Large intestine (tissue), 3 donors: ENCODE measurements around the gene COL1A1. TPM values are rescaled to one million over a fixed set of nuclear protein-coding genes. Genes with fewer than 3 reads are reported as not detected.

Experiments used
- DNase-seq, 2 donors: peaks; one replicate each; pipeline versions ENCODE4 v3.0.0 to v3.0.0-alpha.2; 2013
- H3K27ac ChIP-seq: one replicate; pipeline ENCODE4 v1.5.1; 2013; ENCODE audit warnings: low read length
- H3K27me3 ChIP-seq: 2 replicates; pipeline ENCODE4 v1.6.1; 2013; ENCODE audit warnings: low read length; ENCODE audit not compliant: control insufficient read depth, insufficient read depth
- H3K36me3 ChIP-seq: 2 replicates; pipeline ENCODE4 v1.6.1; 2013; ENCODE audit warnings: low read length; ENCODE audit not compliant: control insufficient read depth, insufficient read depth
- H3K4me1 ChIP-seq: one replicate; pipeline ENCODE4 v1.6.1; 2013; ENCODE audit warnings: low read length; ENCODE audit not compliant: control insufficient read depth, insufficient read depth
- H3K4me3 ChIP-seq: one replicate; pipeline ENCODE4 v1.5.1; 2013; ENCODE audit warnings: low read length
- H3K9me3 ChIP-seq: one replicate; pipeline ENCODE4 v1.6.1; 2013; ENCODE audit warnings: mild to moderate bottlenecking, low read depth, low read length, moderate library complexity; ENCODE audit not compliant: control insufficient read depth
- WGBS: methylation state at CpG from one replicate; pipeline ENCODE4 v1.1.5; 2013; ENCODE audit warnings: low lambda C conversion rate; ENCODE audit not compliant: insufficient coverage; 5-methylcytosine and 5-hydroxymethylcytosine counted together
- polyA plus RNA-seq: library from polyadenylated mRNA; unstranded; fragments of 120-200 nt; gene quantifications from one replicate; pipeline ENCODE4 v1.2.1, GENCODE V29; 2013

Gene COL1A1
- polyA plus RNA-seq, 1 donor = 488 TPM

DNA sequence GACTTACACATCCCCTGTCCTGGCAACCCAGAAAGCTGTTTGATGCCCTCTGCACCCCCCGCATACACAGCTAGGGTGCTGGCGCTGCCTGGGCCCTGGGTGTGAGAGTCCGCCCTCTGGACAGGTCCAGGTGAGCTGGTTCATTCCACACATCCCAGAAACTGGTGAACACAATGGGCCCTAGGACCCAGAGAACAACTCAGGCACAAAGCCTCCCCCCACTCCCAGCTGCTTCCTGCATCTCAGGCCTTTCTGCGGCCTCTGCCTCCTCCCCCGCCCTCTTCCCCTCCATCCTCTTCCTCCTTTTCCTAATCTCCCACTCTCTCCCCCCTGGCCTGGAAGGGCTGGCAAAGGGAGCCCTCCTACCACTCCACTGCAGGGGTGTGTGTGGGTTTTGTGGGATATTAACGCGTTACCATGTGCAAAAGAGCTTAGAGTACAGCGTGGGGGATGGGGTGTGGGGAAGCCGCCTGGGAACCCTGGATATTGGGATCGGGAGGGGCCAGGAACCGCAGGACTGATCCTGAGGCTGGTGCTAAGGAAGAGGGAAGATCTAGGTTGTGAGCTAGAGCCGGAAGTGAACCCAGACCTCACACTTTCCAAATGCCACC is 49.4 kb downstream of the COL1A1 start:
- H3K4me3 ChIP-seq = peak overlapping the region; percentile 87
- peaks cover 27% of the 10 kb centered on the region for H3K4me1 ChIP-seq
- H3K27me3 ChIP-seq = no peaks in the 10 kb centered on the region
- H3K36me3 ChIP-seq = peaks cover 1% of the 10 kb centered on the region
- H3K9me3 ChIP-seq = no peaks in the 10 kb centered on the region
- peak overlapping the region; percentile 87 for H3K27ac ChIP-seq
- 0% methylated on average over 1 of the region's 12 CpGs for WGBS
- DNase-seq = peak; percentile 88 to 94

DNA sequence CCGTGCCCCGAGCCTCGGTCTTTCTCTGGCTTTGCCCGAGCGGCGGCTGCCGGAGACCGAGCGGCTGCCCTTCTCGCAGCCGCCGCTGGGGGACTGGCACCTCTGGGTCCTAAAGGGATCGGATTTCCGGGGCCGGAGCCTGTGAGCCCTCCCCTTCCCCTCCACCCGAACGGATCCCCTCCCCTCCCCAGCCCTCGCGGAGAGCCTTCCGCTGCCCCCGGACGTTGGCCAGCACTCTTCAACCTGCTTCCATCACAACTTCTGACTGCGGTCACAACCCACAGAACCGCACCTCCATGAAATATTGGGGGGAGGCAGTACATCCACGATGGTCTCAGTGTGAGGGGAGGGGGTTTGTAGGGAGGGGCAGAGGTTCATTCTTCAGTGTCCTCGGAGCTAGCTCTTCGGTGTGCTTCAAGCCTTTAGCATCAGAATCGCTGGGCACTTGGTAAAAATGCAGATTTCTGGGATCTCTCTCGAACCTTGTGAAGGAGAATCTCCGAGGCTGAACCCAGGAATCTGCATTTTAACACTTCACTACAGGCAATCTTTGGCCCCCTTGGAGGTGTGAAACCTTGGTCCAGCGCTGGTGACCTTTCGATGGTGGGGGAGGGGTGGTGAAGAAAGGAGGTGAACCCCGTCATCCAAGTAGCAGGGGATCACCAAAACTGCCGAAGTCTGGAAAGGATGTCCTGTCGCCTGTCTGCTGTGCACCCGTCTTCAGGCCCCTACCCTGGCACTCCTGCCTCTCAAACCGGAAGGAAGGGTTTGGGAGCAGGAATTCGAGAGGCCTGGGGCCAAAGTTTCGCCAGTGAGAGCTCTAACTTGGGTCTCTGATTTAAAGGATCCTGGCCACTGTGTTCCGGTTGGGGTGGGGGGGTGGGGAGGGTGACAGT is 50.1 kb downstream of the COL1A1 start:
- no CpG with 5 or more reads among the region's 40 CpGs for whole genome bisulfite sequencing
- Histone ChIP-seq H3K4me1 (peaks cover 35% of the 10 kb centered on the region), H3K36me3 (peaks cover 6% of the 10 kb centered on the region), H3K9me3 (no peaks in the 10 kb centered on the region), H3K4me3 (peak overlapping the region; percentile 87), H3K27me3 (no peaks in the 10 kb centered on the region), H3K27ac (peak overlapping the region; percentile 87)
- DNase-seq = peak; percentile 85 to 91

DNA sequence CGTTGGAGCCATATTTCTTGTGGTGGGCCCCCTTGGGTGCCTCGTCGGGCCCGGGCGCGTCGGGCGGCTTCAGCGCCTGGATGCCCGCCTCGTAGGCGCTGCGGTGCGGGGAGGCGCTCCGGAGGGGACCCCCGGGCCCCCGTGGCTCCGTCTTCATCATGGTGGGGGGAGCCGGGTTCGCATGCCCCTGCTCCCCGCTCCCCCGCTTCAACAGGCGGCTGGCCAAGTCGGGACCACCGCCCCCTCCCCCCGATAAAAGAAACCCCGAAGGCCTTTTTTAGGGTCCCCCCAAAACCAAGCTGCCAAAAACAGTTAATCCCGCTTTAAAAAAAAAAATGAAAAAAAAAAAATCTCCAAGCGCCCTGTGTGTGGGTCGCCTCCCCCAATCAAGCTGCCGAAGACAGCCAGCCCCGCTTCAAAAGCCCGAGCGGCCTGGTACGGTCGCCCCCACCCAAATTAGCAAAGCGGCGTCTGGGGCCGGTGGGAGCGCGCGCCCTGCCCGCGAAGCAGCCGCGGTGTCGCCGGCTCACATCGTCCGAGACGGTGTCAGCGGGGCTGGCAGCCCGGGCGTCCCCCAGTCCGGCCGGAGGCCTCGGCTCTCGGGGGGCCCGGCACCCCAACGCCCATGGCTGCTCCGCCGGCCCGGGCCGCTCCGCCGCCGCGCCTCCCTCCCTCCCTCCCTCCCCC is 50.9 kb downstream of the COL1A1 start, which contains the start of gene PPP1R9B:
TSS of gene PPP1R9B (minus strand) at position 324 of the 687 bp plus-strand sequence. CDS start at position 160, 164 bp downstream.
- peaks cover 11% of the 10 kb centered on the region for H3K36me3 ChIP-seq
- peaks cover 43% of the 10 kb centered on the region for H3K4me1 ChIP-seq
- peak within 1 kb of the TSS; percentile 87 for H3K27ac ChIP-seq
- peak within 1 kb of the TSS; percentile 87 for H3K4me3 ChIP-seq
- no peak for DNase-seq
- no peaks in the 10 kb centered on the region for H3K9me3 ChIP-seq
- H3K27me3 ChIP-seq = no peaks in the 10 kb centered on the region
- WGBS = no CpG with 5 or more reads among the region's 69 CpGs

DNA sequence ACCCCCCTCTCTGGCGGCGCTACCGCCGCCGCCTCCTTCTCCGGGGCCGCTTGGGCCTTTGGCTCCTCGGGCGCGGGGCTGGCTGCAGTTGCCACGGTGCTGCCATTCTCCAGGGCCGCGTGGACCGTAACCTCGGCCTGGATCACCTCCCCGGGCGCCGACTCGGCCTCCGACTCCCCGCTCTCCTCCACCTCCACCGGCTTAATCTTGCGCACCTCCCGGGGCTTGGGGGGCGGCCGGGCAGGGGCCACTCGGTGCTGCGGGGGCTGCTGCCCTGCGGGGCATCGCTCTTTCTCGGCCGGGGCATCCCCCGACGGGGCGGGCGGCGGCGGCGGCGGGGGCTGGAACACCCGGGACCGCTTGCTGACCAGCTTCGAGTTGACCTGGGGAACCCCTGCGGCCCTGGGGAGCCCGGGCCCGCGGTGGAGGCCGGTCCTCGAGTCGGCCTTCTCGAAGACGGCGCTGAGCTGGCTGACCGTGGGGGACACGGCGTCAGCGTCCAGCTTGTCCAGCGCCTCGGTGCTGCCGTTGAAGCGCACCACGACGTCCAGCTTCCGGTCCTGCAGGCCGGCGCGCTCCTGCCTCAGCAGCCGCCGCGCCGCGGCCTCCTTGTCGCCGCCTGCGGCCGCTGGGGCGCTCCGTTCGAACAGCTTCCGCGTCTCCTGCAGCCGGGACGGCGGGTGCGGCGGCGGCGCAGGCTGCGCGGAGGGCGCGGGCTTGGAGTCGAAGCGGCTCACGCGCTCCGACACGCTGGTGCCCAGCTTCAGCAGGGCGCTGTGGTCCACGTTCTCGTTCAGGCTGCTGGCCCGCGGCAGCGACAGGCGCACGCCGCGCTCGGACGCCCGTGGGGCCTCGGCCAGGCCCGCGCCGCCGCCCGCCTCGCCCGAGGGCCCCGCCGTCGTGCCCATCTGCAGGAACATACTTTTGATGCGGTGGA is 51.7 kb downstream of the COL1A1 start:
- WGBS = no CpG with 5 or more reads among the region's 123 CpGs
- H3K4me1 ChIP-seq = peaks cover 47% of the 10 kb centered on the region
- DNase-seq = peak; percentile 40 to 79
- no peak overlapping the region for H3K27ac ChIP-seq
- H3K9me3 ChIP-seq = no peaks in the 10 kb centered on the region
- H3K4me3 ChIP-seq = peak overlapping the region; percentile 87
- peaks cover 18% of the 10 kb centered on the region for H3K36me3 ChIP-seq
- H3K27me3 ChIP-seq = no peaks in the 10 kb centered on the region

DNA sequence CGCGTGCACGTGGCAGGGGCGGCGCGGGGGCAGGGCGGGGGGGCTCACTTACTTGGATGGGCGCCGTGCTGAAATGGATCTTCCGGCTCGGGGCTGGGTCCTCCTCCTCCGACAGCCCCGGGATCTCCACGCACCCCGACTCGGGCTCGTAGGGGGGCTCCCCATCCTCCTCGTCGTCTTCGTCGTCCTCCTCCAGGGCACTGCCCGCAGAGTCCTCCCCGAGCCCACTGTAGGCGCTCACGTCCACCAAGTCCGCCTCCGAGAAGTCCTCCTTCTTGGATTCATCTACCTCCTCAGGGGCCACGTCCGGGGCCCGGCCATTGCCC is 52.4 kb downstream of the COL1A1 start:
- H3K27ac ChIP-seq = no peak overlapping the region

DNA sequence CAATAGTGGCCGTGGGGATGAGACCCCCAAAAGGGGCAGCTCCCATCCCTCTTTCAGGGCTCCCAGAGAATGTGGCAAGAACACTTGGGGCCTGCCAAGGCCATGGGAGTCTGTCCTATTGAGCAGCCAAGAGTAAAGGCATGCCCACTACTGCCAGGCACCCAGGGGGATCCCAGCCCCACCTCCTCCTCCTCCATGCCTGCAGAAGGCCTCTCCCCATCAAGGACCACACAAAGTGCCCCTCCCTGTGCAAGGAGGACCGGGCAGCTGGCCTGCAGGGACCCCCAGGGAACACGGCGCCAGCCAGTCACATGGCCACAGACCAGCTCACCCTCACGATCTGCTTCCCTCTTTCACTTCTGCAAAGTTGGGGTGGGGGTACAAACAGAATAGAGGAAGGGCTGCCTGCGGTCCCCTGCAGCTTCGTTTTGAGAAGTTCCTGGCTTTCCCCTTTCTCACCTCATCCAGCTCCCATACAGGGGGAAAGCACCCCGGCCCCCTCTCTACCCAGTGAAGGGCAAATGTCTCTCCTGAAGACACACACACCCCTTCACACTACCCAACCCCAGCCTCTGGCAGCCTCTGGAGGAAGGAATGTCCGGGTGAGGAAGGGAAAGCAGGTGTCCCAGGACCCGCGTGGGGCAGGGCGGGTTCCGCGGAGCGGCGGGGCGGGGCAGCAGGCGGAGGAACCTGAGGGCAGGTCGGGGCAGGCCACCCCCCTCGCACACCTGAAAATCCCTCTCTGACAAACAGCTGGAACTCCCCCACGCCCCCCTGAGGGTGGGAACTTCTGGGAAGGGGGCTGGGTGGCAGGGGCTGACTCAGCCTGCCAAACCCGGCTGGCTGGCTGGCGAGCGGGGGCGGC is 53.0 kb downstream of the COL1A1 start:
- Histone ChIP-seq H3K4me3 (peak overlapping the region; percentile 87), H3K36me3 (peaks cover 30% of the 10 kb centered on the region), H3K4me1 (peaks cover 54% of the 10 kb centered on the region), H3K27me3 (no peaks in the 10 kb centered on the region), H3K9me3 (no peaks in the 10 kb centered on the region), H3K27ac (peak overlapping the region; percentile 54)
- WGBS = no CpG with 5 or more reads among the region's 25 CpGs
- peak; percentile 47 to 72 for DNase-seq

More for the DNA sequence above, 52.4 kb downstream of the COL1A1 start:
- DNase-seq = no peak
- WGBS = no CpG with 5 or more reads among the region's 30 CpGs
- Histone ChIP-seq H3K9me3 (no peaks in the 10 kb centered on the region), H3K4me3 (peak overlapping the region; percentile 87), H3K36me3 (peaks cover 24% of the 10 kb centered on the region), H3K27me3 (no peaks in the 10 kb centered on the region), H3K4me1 (peaks cover 53% of the 10 kb centered on the region)

DNA sequence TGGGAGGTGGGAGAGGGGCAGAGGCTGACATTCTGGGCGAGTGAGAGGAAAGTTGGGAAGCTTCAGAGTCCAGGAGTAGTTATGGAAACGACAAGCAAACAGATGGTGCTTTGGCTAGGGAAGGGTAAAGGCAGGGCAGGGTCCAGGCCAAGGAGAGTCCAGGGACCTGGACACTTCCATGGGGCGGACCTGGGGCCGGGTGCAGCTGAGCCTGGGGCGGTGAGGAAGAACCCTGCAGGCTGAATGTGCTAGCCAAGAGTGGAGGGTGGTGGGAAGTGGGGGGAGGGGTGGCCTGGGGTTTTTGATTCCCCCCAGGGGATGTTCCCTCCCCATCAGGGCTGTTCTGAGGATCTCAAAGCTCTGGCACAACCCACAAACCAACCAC is 53.6 kb downstream of the COL1A1 start:
- Histone ChIP-seq H3K27ac (peak overlapping the region; percentile 54), H3K27me3 (no peaks in the 10 kb centered on the region), H3K36me3 (peaks cover 36% of the 10 kb centered on the region), H3K9me3 (no peaks in the 10 kb centered on the region), H3K4me3 (peak overlapping the region; percentile 87), H3K4me1 (peaks cover 54% of the 10 kb centered on the region)
- peak; percentile 69 to 79 for DNase-seq
- no CpG with 5 or more reads among the region's 5 CpGs for WGBS

DNA sequence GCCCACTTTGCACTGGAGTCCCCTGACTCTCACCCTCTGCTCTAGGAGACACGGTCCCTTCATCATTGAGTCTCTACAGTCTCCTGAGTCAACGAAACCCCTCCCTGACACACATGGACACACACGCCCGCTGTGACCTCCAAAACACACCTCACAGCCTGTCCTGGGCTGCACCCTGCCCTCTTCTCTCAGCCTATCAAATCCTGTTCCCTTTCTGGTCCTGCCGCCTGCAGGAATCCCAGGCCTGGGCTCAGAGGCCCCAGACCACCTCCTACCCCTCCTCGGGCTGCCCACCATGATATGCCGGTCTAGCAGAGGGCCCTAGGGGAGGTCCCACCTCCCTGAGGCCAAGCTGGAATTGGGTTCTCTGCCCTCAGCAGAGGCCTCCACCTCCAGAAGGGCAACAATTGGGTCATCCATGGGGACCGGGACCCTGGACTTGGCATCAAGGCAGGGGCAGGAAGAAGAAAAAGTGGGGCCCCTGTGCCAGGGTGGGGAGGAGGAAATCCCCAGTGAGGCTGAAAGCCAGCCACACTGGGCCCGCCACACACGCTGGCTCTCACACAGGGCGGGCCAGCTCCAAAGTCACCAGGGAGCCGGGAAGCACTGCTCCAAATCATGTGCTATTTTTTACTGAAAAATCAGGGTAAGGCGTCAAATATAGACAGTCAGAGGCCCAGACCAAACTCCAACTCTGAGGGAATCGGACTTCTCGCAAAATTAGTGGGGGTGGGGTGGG is 54.3 kb downstream of the COL1A1 start:
- no CpG with 5 or more reads among the region's 15 CpGs for WGBS
- no peaks in the 10 kb centered on the region for H3K27me3 ChIP-seq
- peaks cover 48% of the 10 kb centered on the region for H3K4me1 ChIP-seq
- peak overlapping the region; percentile 87 for H3K4me3 ChIP-seq
- no peaks in the 10 kb centered on the region for H3K9me3 ChIP-seq
- DNase-seq = no peak
- peak overlapping the region; percentile 20 for H3K27ac ChIP-seq
- peaks cover 44% of the 10 kb centered on the region for H3K36me3 ChIP-seq
